NOMO-1 (cell line): ENCODE measurements around the gene IRF8.

Experiments used
- DNase-seq, 2 experiments: peaks; one replicate each; lab custom pipeline; 2025; ENCODE audit not compliant: unreplicated experiment in 2 of 2; lab: John Stamatoyannopoulos, UW

IRF8 gene

GRCh38 chr16:85912211-85912974 lies 13.4 kb downstream of the IRF8 start:
- DNase-seq: peak in 1 of 2 experiments; percentile 23

- DNase-seq: no peak
Measured at GRCh38 chr16:85913141-85913601, 14.2 kb downstream of the IRF8 start.

GRCh38 chr16:85913688-85914422 lies 14.9 kb downstream of the IRF8 start:
- no peak for DNase-seq

- DNase-seq: no peak
Measured at GRCh38 chr16:85914423-85914794, 15.4 kb downstream of the IRF8 start.

GRCh38 chr16:85915125-85915845 lies 16.3 kb downstream of the IRF8 start:
- no peak for DNase-seq

GRCh38 chr16:85916141-85916890 lies 17.4 kb downstream of the IRF8 start:
- no peak for DNase-seq

GRCh38 chr16:85917012-85917411 lies 18.1 kb downstream of the IRF8 start:
- DNase-seq: no peak

- no peak for DNase-seq
Measured at GRCh38 chr16:85917959-85918358, 19.0 kb downstream of the IRF8 start.

GRCh38 chr16:85918436-85918835 lies 19.5 kb downstream of the IRF8 start:
- no peak for DNase-seq

- DNase-seq: no peak
Measured at GRCh38 chr16:85919271-85920267, 20.6 kb downstream of the IRF8 start.

GRCh38 chr16:85921026-85921425 lies 22.1 kb downstream of the IRF8 start:
- no peak for DNase-seq

- no peak for DNase-seq
Measured at GRCh38 chr16:85923153-85924021, 24.4 kb downstream of the IRF8 start.

- peak; percentile 25 to 63 for DNase-seq
Measured at GRCh38 chr16:85924675-85925074, 25.7 kb downstream of the IRF8 start.

- no peak for DNase-seq
Measured at GRCh38 chr16:85926370-85926769, 27.4 kb downstream of the IRF8 start.

GRCh38 chr16:85927371-85927770 lies 28.4 kb downstream of the IRF8 start:
- no peak for DNase-seq

GRCh38 chr16:85927959-85928358 lies 29.0 kb downstream of the IRF8 start:
- DNase-seq: no peak

GRCh38 chr16:85928401-85928820 lies 29.4 kb downstream of the IRF8 start:
- DNase-seq: peak; percentile 95 to 99

GRCh38 chr16:85929259-85929721 lies 30.3 kb downstream of the IRF8 start:
- DNase-seq: no peak
